Skeletal muscle cell (primary cell): ENCODE measurements around the gene ARL1.

Experiments used
- DNase-seq: peaks from one replicate; pipeline ENCODE4 v3.0.0-alpha.2; 2010; ENCODE audit warnings: low read depth
- H3K4me3 ChIP-seq: 2 replicates; pipeline ENCODE4 v1.5.1; 2011; ENCODE audit warnings: low read depth, mild to moderate bottlenecking, control low read depth, low read length, moderate library complexity

ARL1 gene

GRCh38 chr12:101343893-101344292 lies 63.7 kb downstream of the ARL1 start:
- H3K4me3 ChIP-seq: no peak overlapping the region
- no peak for DNase-seq
